K562 treated with DMSO at 1 percent for 48 hours (cell line): ENCODE data around the gene ANKRD33. TPM values are rescaled to one million over a fixed set of nuclear protein-coding genes. Genes with fewer than 3 reads are reported as not detected.

Experiments used
- total RNA-seq: library from RNA; unstranded; fragments of 300-600 nt; gene quantifications from 2 replicates; pipeline ENCODE4 v1.2.3, GENCODE V29; 2022; ENCODE audit warnings: low replicate concordance; ENCODE audit errors: extremely low read depth

ANKRD33 gene, protein sequence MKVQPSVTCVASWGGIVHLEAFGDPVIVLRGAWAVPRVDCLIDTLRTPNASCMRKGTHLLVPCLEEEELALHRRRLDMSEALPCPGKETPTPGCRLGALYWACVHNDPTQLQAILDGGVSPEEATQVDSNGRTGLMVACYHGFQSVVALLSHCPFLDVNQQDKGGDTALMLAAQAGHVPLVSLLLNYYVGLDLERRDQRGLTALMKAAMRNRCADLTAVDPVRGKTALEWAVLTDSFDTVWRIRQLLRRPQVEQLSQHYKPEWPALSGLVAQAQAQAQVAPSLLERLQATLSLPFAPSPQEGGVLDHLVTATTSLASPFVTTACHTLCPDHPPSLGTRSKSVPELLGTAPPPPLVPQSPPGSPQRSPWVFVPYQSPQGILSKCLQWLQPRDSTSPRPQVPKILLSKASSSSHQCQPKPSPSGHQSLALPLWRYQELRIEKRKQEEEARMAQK
- total RNA-seq, result not detected in 2 replicates

DNA sequence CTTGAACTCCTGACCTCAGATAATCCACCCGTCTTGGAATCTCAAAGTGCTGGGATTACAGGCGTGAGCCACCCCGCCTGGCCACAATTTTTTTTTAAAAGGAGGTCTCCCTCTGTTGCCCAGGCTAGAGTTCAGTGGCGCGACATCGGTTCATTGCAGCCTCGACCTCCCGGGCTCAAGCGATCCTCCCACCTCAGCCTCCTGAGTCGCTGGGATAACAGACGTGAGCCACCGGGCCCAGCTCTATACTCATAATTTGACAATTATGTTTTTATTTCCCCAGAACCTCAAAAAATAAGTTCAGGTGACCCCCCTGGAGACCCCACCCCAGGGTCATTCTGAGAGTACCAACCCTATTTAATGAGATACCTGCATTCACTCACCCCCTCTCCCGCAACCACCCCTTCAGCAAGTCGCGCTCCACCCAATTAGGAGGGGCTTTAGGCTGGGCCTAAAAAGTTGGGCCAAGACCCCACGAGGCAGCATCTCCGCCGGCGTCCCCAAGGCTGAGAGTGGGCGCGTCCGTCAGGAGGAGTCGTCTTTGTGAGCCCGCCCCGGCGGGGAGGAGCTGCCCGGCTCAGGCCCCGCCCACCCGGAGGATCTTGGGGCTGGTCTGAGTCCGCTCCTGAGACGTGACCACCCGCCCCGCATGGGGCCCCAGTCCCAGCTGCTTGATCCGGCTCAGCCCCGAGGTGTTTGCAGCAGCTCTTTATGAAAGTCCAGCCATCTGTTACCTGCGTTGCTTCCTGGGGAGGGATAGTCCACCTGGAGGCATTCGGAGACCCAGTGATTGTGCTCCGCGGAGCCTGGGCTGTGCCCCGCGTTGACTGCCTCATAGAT lies at the start of gene ANKRD33:
TSS of gene ANKRD33 (plus strand) at position 628 of the 840 bp plus-strand sequence. CDS start at position 712, 84 bp downstream.

DNA sequence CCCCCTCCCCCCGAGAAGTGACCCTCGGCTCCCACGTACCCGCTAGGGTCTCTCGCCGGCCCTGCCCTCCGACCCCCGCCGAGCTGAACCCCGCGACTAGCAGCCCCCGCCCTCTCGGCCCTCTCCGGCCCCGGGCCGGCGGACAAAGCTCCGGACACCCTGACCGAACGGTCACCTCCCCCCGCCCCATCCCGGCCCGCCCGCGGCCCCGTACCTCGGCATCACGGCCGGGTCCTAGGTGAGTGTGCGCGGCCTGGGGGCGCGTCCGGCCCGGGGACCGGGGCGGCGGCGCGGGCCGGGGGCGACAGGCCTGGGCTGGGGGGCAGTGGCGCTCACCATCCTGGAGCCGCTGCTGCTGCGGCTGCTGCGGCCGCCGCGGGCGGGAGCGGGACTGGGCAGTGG lies 39.6 kb upstream of the ANKRD33 start, which contains the start of gene FIGNL2:
TSS of gene FIGNL2 (minus strand) at position 393 of the 402 bp plus-strand sequence. CDS start 26,305 bp downstream, outside the sequence.

DNA sequence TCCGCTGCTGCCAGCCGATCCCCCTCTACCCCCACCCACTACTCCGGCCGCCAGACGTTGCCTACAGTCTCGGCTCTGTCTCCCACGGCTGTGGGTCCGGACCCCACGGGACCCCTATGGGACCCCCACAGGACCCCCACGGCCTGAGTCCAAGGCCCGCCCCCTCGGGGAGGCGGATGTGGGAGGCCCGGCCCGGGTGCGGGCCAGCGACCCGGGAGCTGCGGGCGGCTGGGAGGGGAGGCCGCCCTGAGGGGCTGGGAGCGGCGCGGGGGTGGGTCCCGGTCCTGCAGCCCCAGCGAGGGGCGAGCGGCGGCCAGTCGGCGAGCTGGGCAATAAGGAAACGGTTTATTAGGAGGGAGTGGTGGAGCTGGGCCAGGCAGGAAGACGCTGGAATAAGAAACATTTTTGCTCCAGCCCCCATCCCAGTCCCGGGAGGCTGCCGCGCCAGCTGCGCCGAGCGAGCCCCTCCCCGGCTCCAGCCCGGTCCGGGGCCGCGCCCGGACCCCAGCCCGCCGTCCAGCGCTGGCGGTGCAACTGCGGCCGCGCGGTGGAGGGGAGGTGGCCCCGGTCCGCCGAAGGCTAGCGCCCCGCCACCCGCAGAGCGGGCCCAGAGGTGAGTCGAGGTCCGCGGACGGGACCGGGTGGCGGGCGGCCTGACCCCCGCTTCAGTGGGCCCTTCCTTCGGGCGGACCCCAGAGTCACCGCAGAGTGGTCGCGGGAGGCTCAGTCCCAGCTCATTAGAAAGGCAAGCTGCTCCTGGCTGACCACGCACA lies 19.4 kb downstream of the ANKRD33 start, which contains the start of gene ACVRL1:
TSS of gene ACVRL1 (plus strand) at position 422 of the 773 bp plus-strand sequence. CDS start 4,971 bp downstream, outside the sequence.

Other genes with a start within 250 kb of the ANKRD33 start
- gene FIGNL2, start 39.4 kb upstream of the ANKRD33 start, total RNA-seq, result not detected in 2 replicates
- gene ACVRL1, start 19.4 kb downstream of the ANKRD33 start, total RNA-seq, result not detected in 2 replicates
- not detected in 2 replicates for gene ACVR1B, start 63.6 kb downstream of the ANKRD33 start, total RNA-seq
- not detected in 2 replicates for gene TAMALIN, start 118.8 kb downstream of the ANKRD33 start, total RNA-seq
- not detected in 2 replicates for gene NR4A1, start 163.3 kb downstream of the ANKRD33 start, total RNA-seq
- not detected in 2 replicates for gene ATG101, start 181.9 kb downstream of the ANKRD33 start, total RNA-seq
- gene SMIM41, start 191.6 kb downstream of the ANKRD33 start, total RNA-seq, result not detected in 2 replicates